ENCODE data around the gene TMEM255B.
A peak's percentile ranks its signal among the peaks of the same experiment; 100 is the strongest.
"Not testable (repeated sequence)": the region's sequence is repeated elsewhere in the genome, so short reads cannot be mapped to it uniquely, and the experiment has no call there.

Gene TMEM255B

DNA sequence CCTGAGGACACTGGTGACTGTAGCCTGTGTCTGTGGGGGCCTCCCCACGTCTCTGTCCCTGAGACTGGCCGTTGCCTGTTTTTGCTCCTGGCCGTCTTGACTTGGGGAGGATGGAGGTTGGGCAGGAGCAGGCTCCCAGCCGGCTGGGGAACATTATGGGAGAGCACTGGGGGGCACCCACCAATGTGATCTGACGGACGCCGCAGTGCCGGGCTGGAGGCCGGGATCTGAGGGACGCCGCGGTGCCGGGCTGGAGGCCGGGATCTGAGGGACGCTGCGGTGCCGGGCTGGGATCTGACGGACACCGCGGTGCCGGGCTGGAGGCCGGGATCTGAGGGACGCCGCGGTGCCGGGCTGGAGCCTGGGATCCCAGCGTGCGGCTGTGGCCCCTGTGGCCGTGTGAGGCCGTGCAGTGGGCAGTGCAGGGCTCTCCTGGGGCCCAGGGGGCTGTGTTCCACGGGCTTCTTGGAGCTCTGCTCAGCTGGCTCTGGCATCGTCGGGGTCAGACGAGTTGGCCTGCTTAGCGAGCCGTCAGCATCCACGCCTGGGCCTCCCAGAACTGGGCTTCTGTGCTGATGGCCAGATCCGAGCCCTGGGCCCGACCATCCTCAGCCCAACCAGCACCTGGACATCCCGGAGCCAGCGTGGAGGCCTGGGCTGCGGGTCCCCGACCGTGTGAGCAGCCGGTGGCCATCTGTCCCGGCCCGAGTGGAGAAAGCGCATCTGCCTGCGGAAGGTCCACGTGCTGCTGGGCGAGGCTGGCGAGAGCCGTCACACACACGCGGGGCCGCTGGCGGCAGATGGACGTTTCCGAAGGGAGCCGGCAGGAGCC lies 59.0 kb downstream of the TMEM255B start:
- no peak for DNase-seq (ENCODE audit: low spot score)

DNA sequence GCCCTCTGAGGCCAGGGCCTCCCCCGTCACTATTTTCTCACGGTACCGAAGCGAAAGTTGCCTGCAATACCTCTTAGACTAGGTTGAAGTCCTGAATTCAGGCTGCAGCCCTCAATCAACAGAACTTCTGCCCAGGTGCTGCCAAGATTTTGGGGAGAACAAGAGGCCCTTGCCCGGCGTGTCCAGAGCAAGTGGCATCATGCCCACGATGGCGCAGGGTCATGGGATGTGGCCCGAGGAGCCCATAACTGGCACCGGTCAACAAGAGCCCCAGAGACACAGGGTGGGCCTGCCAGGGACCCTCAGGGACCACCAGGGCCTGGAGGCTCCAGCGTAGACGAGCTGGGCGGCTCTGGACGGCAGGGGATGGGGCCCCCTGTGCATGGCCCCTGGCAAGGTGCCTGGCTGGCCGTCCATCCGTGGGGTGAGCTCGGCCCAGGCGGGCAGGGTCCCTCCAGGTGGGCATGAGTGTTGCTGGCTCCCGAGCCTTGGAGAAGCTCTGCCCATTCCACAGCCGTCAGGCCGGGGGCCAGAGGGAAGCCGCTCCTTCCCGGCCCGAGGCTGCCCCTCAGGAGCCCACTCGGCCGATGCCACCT lies 59.8 kb downstream of the TMEM255B start:
- no peak for DNase-seq (ENCODE audit: low spot score)

DNA sequence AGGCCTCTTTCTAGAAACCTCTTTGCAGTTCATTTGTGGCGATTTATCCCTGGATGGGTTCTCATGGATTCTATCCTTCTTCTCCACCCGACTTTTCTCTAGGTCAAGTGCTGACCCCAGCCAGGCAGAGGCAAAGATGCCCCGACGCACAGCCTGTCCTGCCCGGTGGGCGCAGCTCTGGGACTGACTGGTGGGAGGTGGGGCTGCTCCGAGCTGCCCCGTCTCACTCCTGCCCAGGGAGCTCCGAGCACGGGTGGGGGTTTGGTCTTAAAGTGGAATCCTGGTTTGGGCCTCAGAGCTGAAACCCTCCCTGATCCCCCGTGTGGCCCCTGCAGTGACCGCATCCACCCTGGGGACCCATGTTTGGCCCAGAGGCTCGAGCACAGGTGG lies 60.3 kb downstream of the TMEM255B start:
- no peak for DNase-seq (ENCODE audit: low spot score)

- no peak for DNase-seq (ENCODE audit: low spot score)
These were observed 61.0 kb downstream of the TMEM255B start for GRCh38 chr13:113819731-113820715.

GRCh38 chr13:113820813-113821651 lies 62.0 kb downstream of the TMEM255B start:
- peak; percentile 92 for DNase-seq (ENCODE audit: low spot score)

DNA sequence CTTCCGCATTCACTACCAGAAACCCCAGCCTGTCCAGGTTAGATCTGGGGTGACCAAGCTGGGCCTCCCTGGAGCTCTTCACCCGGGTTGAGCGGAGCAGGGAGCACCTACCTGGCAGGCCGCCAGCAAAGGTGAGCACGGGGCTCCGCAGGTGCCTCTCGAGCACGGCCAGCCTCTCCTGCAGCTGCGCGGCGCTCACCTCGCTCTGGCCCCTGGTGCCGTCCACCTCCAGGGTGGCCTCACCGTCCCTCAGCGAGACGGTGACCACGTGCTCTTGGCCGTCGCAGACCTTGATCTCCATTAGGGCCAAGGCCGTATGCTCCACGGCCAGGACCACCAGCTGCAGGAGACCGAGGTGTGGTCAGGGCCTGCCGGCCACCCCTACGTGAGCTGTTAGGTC lies 62.8 kb downstream of the TMEM255B start:
- DNase-seq (ENCODE audit: low spot score): no peak

- DNase-seq (ENCODE audit: low spot score): no peak
These were observed 63.2 kb downstream of the TMEM255B start for GRCh38 chr13:113822266-113822665.

GRCh38 chr13:113822956-113823744 lies 64.1 kb downstream of the TMEM255B start:
- no peak for DNase-seq (ENCODE audit: low spot score)

DNA sequence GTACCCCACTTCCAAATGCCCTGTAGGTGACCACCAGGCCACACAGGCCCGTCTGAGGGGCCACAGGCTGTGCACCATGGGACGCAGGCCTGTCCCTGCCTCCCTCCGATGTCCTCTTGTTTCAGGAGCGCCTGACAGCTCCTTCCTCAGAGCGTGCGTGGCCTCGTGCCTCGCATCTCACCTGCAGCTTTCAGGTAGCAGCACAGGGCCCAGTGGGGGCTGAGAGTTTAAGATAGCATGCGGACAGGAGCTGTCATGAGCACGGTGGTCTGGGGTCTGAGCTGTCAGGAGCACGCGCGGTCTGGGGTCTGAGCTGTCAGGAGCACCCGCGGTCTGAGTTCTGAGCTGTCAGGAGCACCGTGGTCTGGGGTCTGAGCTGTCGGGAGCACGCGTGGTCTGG lies 64.7 kb downstream of the TMEM255B start:
- DNase-seq (ENCODE audit: low spot score): no peak

GRCh38 chr13:113825841-113826240 lies 66.8 kb downstream of the TMEM255B start:
- DNase-seq (ENCODE audit: low spot score): no peak

DNA sequence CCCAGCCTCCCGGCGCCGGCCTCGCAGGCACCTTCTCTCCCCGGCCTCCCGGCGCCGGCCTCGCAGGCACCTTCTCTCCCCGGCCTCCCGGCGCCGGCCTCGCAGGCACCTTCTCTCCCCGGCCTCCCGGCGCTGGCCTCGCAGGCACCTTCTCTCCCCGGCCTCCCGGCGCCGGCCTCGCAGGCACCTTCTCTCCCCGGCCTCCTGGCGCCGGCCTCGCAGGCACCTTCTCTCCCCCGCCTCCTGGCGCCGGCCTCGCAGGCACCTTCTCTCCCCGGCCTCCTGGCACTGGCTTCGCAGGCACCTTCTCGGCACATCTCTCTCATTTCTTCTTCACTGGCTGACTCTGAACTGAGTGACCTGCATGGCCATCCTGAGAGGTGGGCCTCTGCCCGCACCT lies 67.4 kb downstream of the TMEM255B start:
- DNase-seq (ENCODE audit: low spot score): not testable (repeated sequence)

GRCh38 chr13:113827021-113827420 lies 68.0 kb downstream of the TMEM255B start:
- no peak for DNase-seq (ENCODE audit: low spot score)

GRCh38 chr13:113828282-113828825 lies 69.3 kb downstream of the TMEM255B start:
- no peak for DNase-seq (ENCODE audit: low spot score)

- not testable (repeated sequence) for DNase-seq (ENCODE audit: low spot score)
These were observed 71.5 kb downstream of the TMEM255B start for GRCh38 chr13:113830426-113830950.

DNA sequence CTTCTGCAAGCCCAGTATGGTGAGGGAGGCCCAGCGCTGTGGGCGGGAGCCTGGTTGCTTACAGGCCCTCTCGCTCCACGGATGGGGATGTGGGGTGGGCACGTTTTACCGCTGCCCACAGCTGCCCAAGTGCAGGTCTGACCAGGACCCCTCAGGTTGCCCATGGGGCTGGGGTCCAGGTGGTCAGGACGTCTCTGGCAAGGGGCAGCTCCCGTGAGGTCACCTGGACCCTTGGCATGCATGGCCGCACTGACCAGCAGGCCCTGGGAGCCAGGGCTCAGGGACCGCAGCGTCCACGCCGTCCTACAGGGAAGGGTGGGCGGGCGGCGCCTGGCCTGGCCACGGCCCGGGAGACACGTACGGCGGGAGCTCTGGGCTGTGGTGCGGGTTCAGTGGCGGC lies 72.0 kb downstream of the TMEM255B start:
- DNase-seq (ENCODE audit: low spot score): no peak

DNA sequence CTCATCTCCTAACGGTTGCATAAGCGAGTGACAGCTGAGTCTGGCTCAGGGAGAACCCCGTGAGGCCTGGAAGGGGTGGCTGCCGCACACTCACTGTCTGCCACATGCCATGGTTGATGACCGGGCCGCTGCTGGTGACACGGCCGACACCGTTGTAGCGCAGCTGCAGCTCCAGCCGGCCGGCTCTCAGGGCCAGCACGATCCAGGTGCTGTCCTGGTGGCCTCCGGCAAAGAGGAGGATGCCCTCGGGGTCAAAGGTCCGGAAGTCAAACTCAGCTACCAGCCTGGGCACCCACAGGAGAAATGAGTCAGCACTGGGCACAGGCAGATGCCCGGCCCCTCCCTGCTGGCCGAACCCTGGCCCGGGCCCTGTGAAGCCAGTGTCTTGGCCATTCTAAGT lies 73.2 kb downstream of the TMEM255B start:
- DNase-seq (ENCODE audit: low spot score): no peak

DNA sequence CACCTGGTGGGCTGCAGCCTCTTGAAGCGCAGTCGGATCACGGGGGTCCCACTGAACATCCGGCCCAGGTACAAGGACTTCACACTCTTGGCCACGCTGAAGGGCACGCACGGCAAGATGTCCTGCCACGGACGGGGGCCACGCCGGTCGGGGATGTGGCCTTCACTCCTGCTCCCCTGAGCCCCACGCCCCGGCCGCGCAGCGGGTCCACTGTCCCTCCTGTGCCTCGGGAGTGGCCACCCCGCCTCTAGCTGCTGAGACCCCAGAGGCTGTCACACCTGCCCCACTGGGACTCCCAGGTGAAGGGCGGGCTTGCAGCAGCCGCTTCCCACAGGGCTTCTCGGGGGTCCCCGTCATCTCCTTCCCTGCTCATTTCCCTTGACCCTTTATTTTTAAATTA lies 73.6 kb downstream of the TMEM255B start:
- no peak for DNase-seq (ENCODE audit: low spot score)

DNA sequence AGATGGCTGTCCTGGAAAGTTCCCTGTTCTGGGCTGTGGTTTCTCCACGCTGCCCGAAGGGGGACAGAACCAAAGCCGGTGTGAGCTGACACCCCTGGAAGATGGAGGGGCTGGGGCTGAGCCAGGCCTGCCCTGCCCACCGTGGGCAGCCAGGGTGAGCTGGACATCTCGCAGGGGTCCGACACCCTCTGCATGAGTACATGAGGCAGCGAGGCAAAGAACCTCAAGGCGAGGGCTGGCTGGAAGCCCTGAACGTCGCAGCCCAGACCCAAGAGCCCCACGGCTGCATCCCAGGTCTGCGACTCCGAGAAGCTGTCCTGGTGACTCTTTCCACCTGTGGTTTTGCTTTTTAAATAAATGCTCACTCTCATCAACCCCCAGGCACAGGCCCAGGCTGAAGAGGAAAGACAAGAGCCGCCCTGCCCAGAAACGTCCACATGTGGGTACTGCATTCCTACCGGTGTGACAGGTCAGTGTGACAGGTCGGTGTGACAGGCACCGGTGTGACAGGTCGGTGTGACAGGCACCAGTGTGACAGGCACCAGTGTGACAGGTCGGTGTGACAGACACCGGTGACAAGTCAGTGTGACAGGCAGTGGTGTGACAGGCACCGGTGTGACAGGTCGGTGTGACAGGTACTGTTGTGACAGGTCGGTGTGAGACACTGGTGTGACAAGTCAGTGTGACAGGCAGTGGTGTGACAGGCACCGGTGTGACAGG lies 74.2 kb downstream of the TMEM255B start:
- DNase-seq (ENCODE audit: low spot score): no peak

GRCh38 chr13:113834006-113834405 lies 75.0 kb downstream of the TMEM255B start:
- DNase-seq (ENCODE audit: low spot score): not testable (repeated sequence)

Data from AG08396 (cell line).